ENCODE results near the gene DPP6. TPM values are rescaled to one million over a fixed set of nuclear protein-coding genes. Genes with fewer than 3 reads are reported as not detected.

Gene DPP6
- total and polyA plus RNA-seq, 2 donors (not counting 1 experiment from before 2014, with no cell fraction given) = not detected

GRCh38 chr7:154748089-154748786 lies 696.0 kb downstream of the DPP6 start:
- Histone ChIP-seq H3K27me3 (replicated peaks in 1 of 4; ENCODE audit: control extremely low read depth in 1 of 4, control insufficient read depth in 3 of 4, insufficient read depth in 4 of 4, low read length in 3 of 4) (no peaks in the 10 kb centered on the region), H3K36me3 (replicated peaks in 1 of 2; ENCODE audit: control extremely low read depth in 1 of 2, control insufficient read depth in 1 of 2, extremely low read depth in 1 of 2, insufficient read depth in 2 of 2, low read length in 1 of 2) (no peaks in the 10 kb centered on the region), H3K4me3 (ENCODE audit: control extremely low read depth in 1 of 5, extremely low read depth in 1 of 5, insufficient read depth in 1 of 5, low read depth in 2 of 5, low read length in 4 of 5) (no peak overlapping the region), H3K9me3 (ENCODE audit: control extremely low read depth in 1 of 3, control insufficient read depth in 2 of 3, insufficient read depth in 1 of 3, low read length in 2 of 3) (peaks cover 0 to 10% (median 0%) of the 10 kb centered on the region in 3 donors), H2AFZ (ENCODE audit: insufficient read depth, low read depth, low read length, poor library complexity, severe bottlenecking) (no peak overlapping the region), H3K27ac (ENCODE audit: low read length in 2 of 2) (no peak overlapping the region), H3K79me2 (ENCODE audit: control insufficient read depth, insufficient read depth, low read length) (no peaks in the 10 kb centered on the region), H3K4me1 (ENCODE audit: control insufficient read depth in 2 of 2, insufficient read depth in 2 of 2, low read length in 2 of 2) (no peaks in the 10 kb centered on the region), H3K9ac (ENCODE audit: low read length) (no peak overlapping the region), H4K20me1 (ENCODE audit: control insufficient read depth, insufficient read depth, low read length, poor library complexity, severe bottlenecking) (no peaks in the 10 kb centered on the region), H3K4me2 (replicated peaks; ENCODE audit: low read depth, low read length, poor library complexity, severe bottlenecking) (no peak overlapping the region)
- DNase-seq (no peak), ATAC-seq (ENCODE audit: low read depth) (no peak)
- ChIA-PET CTCF (no interaction called here), POLR2A (no interaction called here)
- TF ChIP-seq EZH2 (IDR thresholded peaks at IDR 0.05; ENCODE audit: borderline replicate concordance, insufficient read depth, low read depth, low read length, poor library complexity, severe bottlenecking) = no peak
- no peak for TF ChIP-seq CTCF (IDR thresholded peaks at IDR 0.05)
- H3K4me1 Mint-ChIP-seq = no peaks in the 10 kb centered on the region
- 91% methylated on average over 19 of the region's 26 CpGs for WGBS (ENCODE audit: insufficient coverage)
- intact Hi-C loops (cut with micrococcal nuclease) = no loop called here
- H3K9me3 Mint-ChIP-seq (ENCODE audit: insufficient read depth) = no peaks in the 10 kb centered on the region
- H3K4me3 Mint-ChIP-seq = no peak overlapping the region
- H3K27me3 Mint-ChIP-seq = peaks cover 1% of the 10 kb centered on the region
- no peak overlapping the region for H3K27ac Mint-ChIP-seq

- 93% methylated on average over 21 of the region's 27 CpGs for WGBS (ENCODE audit: insufficient coverage)
- Histone ChIP-seq H3K9me3 (ENCODE audit: control extremely low read depth in 1 of 3, control insufficient read depth in 2 of 3, insufficient read depth in 1 of 3, low read length in 2 of 3) (peaks cover 0 to 10% (median 0%) of the 10 kb centered on the region in 3 donors), H4K20me1 (ENCODE audit: control insufficient read depth, insufficient read depth, low read length, poor library complexity, severe bottlenecking) (no peaks in the 10 kb centered on the region), H3K27me3 (replicated peaks in 1 of 4; ENCODE audit: control extremely low read depth in 1 of 4, control insufficient read depth in 3 of 4, insufficient read depth in 4 of 4, low read length in 3 of 4) (no peaks in the 10 kb centered on the region), H3K4me3 (ENCODE audit: control extremely low read depth in 1 of 5, extremely low read depth in 1 of 5, insufficient read depth in 1 of 5, low read depth in 2 of 5, low read length in 4 of 5) (no peak overlapping the region), H3K4me2 (replicated peaks; ENCODE audit: low read depth, low read length, poor library complexity, severe bottlenecking) (no peak overlapping the region), H3K27ac (ENCODE audit: low read length in 2 of 2) (no peak overlapping the region), H2AFZ (ENCODE audit: insufficient read depth, low read depth, low read length, poor library complexity, severe bottlenecking) (no peak overlapping the region), H3K79me2 (ENCODE audit: control insufficient read depth, insufficient read depth, low read length) (no peaks in the 10 kb centered on the region), H3K36me3 (replicated peaks in 1 of 2; ENCODE audit: control extremely low read depth in 1 of 2, control insufficient read depth in 1 of 2, extremely low read depth in 1 of 2, insufficient read depth in 2 of 2, low read length in 1 of 2) (no peaks in the 10 kb centered on the region), H3K9ac (ENCODE audit: low read length) (no peak overlapping the region), H3K4me1 (ENCODE audit: control insufficient read depth in 2 of 2, insufficient read depth in 2 of 2, low read length in 2 of 2) (no peaks in the 10 kb centered on the region)
- DNase-seq = no peak
- Mint-ChIP-seq H3K4me3 (no peak overlapping the region), H3K27ac (no peak overlapping the region), H3K4me1 (no peaks in the 10 kb centered on the region), H3K27me3 (no peaks in the 10 kb centered on the region), H3K9me3 (ENCODE audit: insufficient read depth) (no peaks in the 10 kb centered on the region)
- intact Hi-C loops (cut with micrococcal nuclease) = no loop called here
- CTCF ChIA-PET = no interaction called here
- POLR2A ChIA-PET = no interaction called here
- TF ChIP-seq CTCF (IDR thresholded peaks at IDR 0.05) (no peak), EZH2 (IDR thresholded peaks at IDR 0.05; ENCODE audit: borderline replicate concordance, insufficient read depth, low read depth, low read length, poor library complexity, severe bottlenecking) (no peak)
- no peak for ATAC-seq (ENCODE audit: low read depth)
Measured at GRCh38 chr7:154750353-154750801, 698.2 kb downstream of the DPP6 start.

Measured in B cell (primary cell).